PC-3 (cell line): ENCODE results near the gene MZB1.

Source experiments
- CTCF ChIP-seq: fragments of 300-600 bp; sonication (generic); conservative IDR thresholded peaks from 2 replicates; pipeline ENCODE4 v1.5.1; 2017; ENCODE audit warnings: antibody characterized with exemption, low read depth, mild to moderate bottlenecking, low read length
- EZH2 ChIP-seq: fragments of 300-600 bp; sonication (generic); IDR thresholded peaks from one replicate; pipeline ENCODE4 v1.6.1; 2017; ENCODE audit warnings: antibody characterized with exemption, mild to moderate bottlenecking, low read length; ENCODE audit not compliant: unreplicated experiment
- EZH2phosphoT487 ChIP-seq: fragments of 300-600 bp; sonication (generic); IDR thresholded peaks from 2 replicates; pipeline ENCODE4 v1.6.1; 2018; ENCODE audit warnings: mild to moderate bottlenecking, antibody characterized with exemption, low read length, borderline replicate concordance

GRCh38 chr5:139438707-139439012 lies 48.9 kb upstream of the MZB1 start:
- TF ChIP-seq EZH2phosphoT487, result no peak
- TF ChIP-seq CTCF, result no peak
- TF ChIP-seq EZH2, result no peak
